NCI-H774 (cell line): ENCODE results near the gene TUSC1.
"Not testable (repeated sequence)": the region's sequence is repeated elsewhere in the genome, so short reads cannot be mapped to it uniquely, and the experiment has no call there.

Source experiments
- DNase-seq: peaks from one replicate; lab custom pipeline; 2025; lab: John Stamatoyannopoulos, UW

Gene TUSC1

DNA sequence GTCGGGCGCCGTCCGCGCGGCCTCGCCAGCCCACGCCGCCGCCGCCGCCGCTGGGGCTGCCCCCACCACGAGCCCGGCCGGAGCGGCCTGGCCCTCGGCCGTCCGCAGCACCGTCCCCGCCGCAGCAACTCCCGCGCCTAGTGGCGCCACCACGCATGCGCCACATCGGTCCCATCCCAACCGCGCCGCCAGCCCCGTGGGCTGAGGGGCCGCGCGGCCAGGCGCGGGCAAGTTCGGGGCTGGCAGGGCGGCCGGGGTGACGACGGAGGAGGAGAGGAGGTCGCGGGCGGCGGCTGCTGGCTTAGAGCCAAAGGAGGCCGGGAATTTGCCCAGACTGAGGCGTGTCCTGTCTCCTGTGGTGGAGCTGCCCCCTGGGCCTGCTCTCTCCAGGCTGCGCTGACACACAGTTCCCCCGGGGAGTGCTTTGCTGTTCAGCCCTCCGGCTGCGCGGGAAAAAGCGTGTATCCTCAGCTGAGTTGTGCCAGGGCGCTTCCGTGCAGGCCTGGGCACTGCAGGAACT lies at the start of gene TUSC1:
Gene TUSC1, minus strand, starts transcription at position 298 of the 520 bp plus-strand sequence. Its CDS starts 132 bp downstream, at position 166.
- no peak for DNase-seq

DNA sequence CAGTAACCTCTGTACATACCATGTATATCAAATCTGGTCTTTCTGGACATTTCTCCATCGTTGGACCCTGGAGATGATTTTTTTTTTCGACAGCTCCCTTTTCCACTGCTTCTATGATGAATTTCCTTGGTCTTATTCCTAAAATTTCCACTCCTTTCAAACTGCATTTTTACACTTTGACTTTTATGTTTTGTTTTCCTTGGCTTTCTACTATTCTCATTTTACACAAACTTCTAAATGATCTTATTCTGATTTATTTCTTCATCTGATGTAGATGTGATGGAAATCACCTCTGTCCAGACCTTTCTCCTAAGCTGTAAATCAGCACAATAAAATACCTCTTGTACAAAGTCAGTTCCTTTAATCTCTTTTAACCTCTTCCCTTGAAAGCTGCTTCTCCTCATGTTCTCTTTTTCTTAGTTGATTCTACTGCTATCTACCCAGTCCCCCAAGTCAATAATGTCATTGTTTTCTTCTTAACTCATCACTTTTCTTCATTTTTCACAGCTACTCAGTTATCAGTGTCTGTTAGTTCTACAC lies 48.7 kb upstream of the TUSC1 start:
- no peak for DNase-seq

DNA sequence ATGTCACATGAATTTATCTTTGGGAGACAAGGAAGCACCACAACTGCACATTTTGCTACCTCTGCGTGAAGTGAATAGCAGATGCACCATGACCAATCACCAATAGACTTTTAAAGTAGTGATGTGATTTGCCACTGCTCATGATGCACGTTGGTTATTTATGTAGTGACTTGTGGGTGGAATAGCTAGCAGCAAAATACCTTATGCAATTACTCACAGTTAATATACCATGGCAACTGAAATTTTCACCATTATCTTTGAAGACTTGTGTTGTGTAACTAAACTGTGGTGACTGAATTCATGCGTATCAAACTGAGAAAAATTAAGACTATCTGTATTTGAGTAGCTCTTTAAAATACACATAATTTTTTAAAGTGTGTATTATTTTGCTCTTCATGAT lies 46.2 kb upstream of the TUSC1 start:
- DNase-seq = no peak

DNA sequence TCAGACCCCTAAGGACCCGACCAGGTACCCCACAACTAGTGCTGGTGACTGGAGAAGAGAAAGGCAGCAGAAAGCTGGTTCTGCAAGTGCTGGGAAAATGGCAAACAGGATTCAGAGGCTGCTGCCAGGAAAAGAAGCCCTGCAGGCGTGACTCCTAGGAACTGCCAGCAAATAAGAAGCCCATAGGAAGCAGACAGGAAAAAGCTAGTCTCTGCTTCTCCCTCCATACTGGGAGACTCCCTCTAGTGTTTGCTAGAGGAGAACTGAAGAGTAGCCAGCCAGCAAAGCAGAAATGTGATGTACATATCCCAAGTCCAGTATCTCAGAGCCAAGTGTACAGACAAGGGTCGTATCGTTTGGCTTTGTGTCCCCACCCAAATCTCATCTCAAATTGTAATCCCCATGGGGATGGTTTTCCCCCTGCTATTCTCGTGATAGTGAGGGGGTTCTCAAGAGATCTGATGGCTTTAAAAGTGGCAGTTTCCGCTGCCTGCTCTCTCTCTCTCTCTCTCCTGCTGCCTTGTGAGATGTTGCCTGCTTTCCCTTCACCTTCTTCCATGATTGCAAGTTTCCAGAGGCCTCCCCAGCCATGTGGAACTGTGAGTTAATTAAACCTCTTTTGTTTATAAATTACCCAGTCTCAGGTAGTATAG lies 38.1 kb upstream of the TUSC1 start:
- no peak for DNase-seq

DNA sequence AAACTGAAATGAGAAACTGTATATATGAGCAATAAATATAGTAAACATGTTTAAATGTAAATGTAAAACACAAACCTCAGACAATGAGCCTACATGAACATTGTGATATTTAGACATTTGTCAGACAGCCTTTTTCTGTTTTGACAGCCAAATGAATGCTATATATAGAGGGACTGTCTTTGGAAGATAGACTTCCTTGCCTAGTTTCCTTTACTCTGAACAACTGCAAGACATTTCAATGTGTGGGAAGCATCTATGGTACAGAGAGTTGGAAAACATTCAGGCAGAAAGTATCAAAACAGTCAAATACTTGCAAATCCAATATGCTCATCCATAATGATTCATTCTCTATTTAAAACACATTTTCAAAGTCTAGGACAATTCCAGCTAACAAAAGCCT lies 31.7 kb upstream of the TUSC1 start:
- DNase-seq = no peak

DNA sequence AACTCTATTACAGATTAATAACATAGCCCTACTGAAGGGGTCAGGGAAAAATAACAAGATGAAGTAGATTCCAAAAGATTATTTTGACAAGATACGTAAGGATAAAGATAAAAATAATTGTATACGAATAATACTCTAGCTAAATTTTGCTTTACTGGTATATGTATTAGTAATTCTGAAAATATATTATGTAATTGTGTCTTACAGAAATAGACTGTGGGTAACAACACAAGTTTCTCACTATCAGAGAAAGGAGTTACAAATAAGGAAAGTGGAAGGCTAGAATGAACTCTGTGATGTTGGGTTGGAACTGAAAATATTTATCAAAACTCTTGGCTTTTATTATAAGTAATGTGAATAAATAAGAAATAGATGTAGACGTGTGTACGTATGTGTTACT lies 26.6 kb upstream of the TUSC1 start:
- DNase-seq = no peak

DNA sequence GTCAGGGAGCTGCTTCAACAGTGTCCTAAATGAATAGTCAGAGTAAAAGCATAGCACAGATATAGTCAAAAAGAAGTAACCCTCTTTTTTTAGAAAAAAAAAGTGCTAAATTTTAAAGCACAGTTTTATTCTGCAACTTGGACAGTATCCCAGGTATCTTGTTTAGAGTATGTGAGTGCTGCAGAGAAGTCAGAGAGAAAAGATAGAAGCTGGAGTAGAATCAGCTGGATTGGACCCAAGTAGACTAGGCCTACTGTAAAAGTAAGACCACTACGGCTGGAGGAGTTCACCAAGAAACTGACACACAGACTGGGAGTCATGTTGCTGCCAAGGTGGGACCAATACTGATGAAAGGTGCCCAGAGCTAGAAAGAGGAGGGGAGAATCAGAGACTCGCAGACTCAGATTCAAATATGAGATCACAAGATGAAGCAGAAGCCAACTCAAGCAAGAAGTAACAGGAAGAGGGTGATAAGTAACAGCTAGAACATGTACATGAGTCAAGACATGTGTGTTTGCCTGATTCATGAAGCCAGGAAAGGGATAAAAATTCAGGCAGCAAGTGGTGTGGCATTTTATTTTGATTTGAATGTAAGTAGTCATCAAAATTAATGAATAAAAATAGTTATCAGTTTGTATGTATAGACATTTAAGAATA lies 25.6 kb upstream of the TUSC1 start:
- DNase-seq = no peak

DNA sequence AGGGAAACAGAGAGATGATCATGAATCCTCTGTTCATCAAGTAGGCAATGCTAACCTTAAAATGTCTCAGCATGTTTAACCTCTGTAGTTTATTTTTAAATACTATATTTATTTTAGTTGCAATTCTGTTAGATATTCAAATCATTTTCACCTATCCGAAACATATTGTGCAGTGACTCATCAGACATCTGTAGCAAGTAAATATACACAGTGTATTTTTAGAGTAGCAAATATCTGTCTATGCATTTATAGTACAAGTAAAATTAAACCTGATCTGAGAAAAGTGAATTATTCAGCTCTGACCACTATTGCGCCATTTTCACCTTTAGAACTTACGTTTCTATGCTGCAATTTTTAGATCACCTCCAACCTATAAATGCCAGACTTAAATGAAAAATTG lies 24.3 kb upstream of the TUSC1 start:
- DNase-seq = no peak

DNA sequence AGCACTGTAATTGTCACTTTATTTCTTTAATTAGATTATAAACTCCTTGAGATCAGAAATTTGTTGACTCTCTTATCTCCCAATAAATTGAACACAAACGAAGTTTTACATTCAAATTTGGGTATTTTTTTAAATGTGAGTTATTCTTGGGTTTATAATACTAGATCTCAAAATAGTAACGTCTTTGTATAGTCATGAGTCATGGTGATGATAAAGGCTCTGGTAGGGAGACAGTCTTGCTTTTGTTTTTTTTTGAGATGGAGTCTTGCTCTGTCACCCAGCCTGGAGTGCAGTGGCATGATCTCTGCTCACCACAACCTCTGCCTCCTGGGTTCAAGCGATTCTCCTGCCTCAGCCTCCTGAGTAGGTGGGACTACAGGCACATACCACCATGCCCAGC lies 22.7 kb upstream of the TUSC1 start:
- not testable (repeated sequence) for DNase-seq

DNA sequence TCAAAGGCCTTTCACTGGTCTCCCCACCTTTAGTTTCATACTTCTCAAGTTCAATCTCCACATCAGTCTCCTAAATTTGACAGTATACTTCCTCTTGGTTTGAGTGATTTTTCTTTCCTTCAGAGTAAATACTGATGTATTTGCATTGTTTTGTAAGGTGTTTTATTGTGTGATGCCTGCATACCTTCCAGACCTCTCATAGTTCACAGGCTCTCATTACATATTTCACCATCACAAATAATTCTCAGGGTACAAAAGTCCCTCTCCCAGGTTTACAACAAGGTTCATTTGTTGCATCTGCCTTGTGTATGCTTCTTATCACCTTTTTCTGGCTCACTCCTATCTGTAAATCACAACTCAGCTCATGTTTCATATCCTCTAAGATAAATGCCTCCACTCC lies 22.2 kb upstream of the TUSC1 start:
- no peak for DNase-seq

DNA sequence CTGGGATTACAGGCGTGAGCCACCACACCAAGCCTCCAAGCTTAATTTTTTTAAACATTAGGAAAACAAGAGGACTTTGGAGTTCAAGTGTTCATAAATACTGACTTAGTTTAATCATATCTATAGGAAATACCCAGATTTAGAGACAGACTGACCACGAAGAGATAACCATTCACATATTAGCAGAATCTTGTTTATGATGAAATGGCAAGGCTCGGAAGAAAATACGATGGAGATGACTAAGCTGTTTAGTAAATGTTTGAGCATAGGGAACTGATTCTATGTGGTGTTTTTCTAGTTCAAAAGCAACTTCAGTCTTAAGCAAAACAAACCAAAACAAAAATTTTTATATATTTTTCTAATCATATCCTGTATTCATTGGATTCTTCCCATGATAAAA lies 13.5 kb upstream of the TUSC1 start:
- DNase-seq = no peak

DNA sequence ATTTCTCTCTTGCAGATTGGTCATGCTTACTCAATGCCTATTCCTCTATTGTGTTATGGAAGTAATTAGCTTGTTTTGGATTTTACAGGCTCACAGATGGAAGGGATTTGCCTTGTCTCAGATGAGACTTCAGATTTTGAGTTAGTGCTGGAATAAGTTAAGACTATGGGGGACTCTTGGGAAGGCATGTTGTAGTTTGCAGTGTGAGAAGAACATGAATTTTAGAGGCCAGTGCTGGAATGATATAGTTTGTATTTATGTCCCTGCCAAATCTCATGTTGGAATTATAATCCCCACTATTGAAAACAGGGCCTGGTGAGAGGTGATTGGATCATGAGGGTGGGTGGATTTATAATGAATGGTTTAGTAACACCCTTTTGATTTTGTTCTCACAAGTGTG lies 6.1 kb upstream of the TUSC1 start:
- DNase-seq = no peak

DNA sequence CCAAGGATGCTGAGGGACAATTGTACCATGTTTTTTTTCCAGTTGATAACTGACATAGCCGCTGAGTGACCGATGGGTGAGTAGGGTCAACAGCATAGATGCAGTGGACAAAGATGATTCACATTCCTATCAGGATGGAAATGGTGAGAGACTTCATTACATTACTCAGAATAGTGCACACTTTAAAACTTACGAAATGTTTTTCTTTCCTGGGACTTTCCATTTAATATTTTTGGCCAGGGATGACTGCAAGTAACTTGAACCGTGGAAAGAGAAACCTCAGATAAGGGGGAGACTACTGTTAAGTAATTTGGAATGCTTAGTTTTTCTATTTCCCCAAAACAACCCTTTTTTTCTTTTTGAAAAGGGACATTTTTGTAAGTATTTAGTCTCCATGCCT lies 3.0 kb upstream of the TUSC1 start:
- DNase-seq = no peak

DNA sequence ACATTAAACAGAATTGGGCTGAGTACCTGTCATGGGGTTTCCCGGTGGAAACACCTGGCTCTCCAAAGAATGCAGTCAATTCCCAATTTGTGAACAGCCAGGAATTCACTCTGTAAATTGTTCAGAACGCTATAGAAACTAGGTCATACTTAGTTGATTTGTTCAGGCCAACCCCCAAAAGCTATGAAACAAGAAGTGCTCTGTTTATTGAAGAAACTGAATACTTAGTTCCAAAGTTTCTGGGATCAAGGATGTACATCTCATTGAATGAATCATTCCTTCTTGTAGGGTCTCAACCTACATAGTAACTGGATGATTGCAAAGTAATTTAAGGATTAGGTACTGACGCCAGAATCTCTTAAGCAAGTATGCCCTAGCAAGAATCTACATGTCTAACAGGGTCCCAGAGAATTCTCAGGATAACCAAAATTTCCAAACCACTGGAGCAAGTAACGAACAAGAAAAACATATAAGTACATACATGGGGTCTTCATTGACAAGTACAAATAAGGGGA lies 659 bp upstream of the TUSC1 start:
- no peak for DNase-seq

DNA sequence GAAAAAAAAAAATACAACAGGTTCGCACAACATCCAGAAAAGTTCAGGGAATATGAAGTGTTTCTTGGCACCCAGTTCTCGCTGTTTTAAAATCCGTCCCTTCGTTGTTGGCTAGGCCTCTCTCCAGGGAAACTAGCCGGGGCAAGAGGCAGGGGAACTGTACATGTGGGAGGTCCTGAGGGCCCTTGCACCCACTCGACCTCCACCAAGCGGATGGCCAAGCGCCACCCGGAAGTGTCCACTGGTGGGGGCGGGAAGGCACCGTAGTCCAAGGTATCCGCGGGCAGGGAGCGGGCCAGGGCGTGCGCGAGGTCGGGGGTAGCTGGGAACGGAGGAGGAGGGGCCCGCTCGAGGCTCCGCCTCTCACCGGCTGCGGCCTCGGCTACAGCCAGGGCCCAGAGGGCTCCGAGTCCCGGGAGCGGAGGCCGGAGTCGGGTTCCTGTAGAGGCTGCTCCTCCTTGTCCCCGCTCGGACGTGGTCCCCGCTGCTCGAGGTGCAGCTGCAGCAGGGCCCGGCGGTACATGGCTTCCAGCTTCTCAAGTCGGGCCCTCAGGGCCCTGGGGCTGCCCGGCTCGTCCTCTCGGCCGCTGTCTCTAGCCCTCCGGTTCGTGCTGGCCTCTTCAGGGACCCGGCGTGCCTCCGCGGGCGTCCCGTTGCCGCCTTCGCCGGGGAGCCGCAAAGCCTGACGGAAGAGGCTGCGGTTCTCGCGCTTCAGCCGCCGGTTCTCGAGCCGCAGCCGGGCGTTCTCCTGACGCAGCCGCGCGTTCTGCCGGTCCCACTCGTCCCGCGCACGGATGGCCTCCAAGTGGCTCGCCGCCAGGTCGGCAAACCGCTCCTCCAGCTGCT lies 720 bp downstream of the TUSC1 start:
- DNase-seq = no peak

DNA sequence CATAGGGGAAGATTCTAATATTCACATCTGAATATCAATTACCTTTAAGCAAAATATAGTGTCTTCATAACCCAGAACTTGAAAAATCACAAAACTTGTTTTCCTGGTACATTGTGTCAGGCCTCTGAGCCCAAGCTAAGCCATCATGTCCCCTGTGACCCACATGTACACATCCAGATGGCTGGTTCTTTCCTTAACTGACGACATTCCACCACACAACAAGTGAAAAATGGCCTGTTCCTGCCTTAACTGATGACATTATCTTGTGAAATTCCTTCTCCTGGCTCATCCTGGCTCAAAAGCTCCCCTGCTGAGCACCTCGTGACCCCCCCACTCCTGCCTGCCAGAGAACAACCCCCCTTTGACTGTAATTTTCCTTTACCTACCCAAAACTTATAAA lies 2.4 kb downstream of the TUSC1 start:
- DNase-seq = not testable (repeated sequence)

DNA sequence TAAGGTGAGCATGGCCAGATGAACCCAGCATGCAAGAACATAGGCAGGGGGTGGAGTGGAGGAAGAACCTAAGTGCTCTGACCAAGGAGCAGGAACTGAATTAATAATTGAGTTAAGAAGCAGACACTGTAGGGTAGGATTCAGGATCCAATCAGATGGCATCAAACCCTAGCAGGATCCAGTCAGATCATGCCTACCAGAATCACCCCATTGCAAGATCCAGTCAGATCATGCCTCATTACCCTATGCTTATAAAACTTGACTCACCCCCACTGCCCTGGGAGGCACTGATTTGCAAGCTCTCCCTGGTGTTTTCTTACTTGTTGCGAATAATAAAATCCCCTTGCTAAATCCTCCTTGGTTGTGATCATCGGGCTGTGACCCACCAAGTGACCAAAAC lies 19.7 kb downstream of the TUSC1 start:
- DNase-seq = no peak

DNA sequence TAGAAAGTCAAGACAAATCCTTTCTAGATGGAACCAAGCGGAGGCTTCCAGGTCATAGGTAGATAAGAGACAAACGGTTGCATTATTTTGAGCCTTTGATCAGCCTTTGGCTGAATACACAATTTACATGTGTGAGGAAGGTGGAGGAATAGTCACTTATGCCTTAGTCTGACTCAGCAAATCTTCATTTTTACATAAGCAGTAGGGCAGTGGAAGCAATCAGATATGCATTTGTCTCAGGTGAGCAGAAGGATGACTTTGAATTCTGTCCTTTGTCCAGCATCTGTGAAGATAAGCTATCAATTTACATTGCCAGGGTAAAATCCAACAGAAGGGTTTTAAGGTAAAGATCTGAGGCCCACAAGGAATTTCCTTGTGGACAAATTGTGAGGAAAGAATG lies 23.8 kb downstream of the TUSC1 start:
- DNase-seq = no peak

DNA sequence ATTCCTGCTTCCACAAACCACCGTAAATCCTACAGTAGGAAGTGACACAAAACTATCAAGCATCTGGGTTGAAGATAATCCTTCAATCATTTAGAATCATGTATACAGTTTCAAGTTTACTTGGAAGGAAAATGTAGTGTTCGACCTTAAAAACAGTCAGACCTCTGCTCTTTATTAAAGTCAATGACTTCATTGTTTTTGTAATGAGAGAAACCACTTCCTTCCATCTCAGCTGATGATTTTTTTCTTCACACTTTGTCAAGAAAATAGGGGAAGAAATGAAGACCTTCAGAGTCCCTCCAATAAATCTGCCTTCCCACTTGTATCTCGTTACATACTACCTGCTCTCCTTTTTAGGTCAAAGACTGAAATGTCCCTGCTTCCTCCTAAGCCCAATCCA lies 30.1 kb downstream of the TUSC1 start:
- DNase-seq = no peak

DNA sequence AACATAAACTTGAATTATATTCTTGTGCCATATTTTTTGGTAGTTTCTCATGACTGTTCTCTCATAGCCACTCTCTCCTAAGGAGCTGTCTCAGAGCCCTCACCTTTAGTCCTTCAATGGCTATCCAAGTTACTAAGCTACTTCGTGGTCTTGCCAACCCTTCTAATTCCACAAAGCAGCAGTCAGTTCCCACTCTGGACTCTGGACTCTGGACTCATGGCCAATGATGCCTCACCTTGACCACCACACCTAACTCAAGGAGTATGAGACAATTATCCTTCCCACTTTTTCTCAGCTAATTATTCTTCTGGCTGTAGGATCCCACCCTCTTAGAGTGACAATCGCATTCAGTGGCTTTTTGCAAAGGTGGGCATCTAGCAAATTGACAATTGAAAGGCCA lies 42.2 kb downstream of the TUSC1 start:
- DNase-seq = no peak

DNA sequence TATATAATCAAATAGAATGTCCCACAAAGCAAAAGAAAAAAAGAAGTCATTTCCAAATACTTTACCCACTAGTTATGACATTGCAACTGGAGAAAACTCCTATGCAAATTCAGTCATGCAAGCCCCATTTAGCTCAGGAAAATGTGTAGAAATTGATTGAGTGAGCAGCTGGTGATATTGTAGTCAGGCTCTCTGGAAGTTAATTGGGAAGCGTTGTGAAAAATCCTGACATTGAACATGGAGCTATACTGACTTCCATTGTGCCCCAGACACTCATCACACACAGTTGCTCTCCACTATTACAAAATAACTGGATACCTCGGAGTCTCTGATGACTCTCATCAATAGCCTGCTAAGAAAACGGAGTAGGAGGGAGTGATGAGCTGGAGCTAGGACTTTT lies 49.0 kb downstream of the TUSC1 start:
- DNase-seq = no peak
